Measurements from ENCODE around the gene TSACC. TPM values are rescaled to one million over a fixed set of nuclear protein-coding genes. Genes with fewer than 3 reads are reported as not detected.

Gene TSACC
- total RNA-seq, 1 experiment from 2014 or later: 1.8 TPM

GRCh38 chr1:156387870-156388173, 49.5 kb downstream of the TSACC start:
- no peak overlapping the region for H3K4me3 Mint-ChIP-seq (ENCODE audit: unreplicated experiment)
- H3K27me3 Mint-ChIP-seq (ENCODE audit: insufficient read depth, unreplicated experiment): no peaks in the 10 kb centered on the region
- intact Hi-C loops (cut with micrococcal nuclease): no loop called here
- H3K4me1 Mint-ChIP-seq (ENCODE audit: insufficient read depth, unreplicated experiment): peaks cover 11% of the 10 kb centered on the region
- TF ChIP-seq CTCF (IDR thresholded peaks at IDR 0.05; ENCODE audit: unreplicated experiment): no peak
- DNase-seq (ENCODE audit: unreplicated experiment): no peak
- no peaks in the 10 kb centered on the region for H3K36me3 Mint-ChIP-seq (ENCODE audit: insufficient read depth, unreplicated experiment)
- no peaks in the 10 kb centered on the region for H3K9me3 Mint-ChIP-seq (ENCODE audit: unreplicated experiment)
- ChIA-PET CTCF (interaction anchor here (2.9 to 10.9 kb wide), 8 partner anchors 13 to 221 kb away, joined by 29 to 452 read pairs (median 71); no protein-coding TSS in a partner anchor), POLR2A (no interaction called here)
- BruUV-seq (replicated peaks): no TSS peak
- H3K27ac Mint-ChIP-seq (ENCODE audit: low read depth, unreplicated experiment): no peak overlapping the region

GRCh38 chr1:156388174-156389137, 50.1 kb downstream of the TSACC start:
- ChIA-PET POLR2A (interaction anchor here (1.8 kb wide), 1 partner anchor 58 kb away, joined by 4 read pairs; no protein-coding TSS in a partner anchor), CTCF (interaction anchor here (0.5 to 10.9 kb wide), 5 partner anchors 13 to 410 kb away, joined by 3 to 452 read pairs (median 4); partner anchors contain the start of gene ARHGEF2)
- peaks cover 11% of the 10 kb centered on the region for H3K4me1 Mint-ChIP-seq (ENCODE audit: insufficient read depth, unreplicated experiment)
- no peak for TF ChIP-seq CTCF (IDR thresholded peaks at IDR 0.05; ENCODE audit: unreplicated experiment)
- H3K27me3 Mint-ChIP-seq (ENCODE audit: insufficient read depth, unreplicated experiment): no peaks in the 10 kb centered on the region
- intact Hi-C loops (cut with micrococcal nuclease): no loop called here
- no peak overlapping the region for H3K27ac Mint-ChIP-seq (ENCODE audit: low read depth, unreplicated experiment)
- no TSS peak for BruUV-seq (replicated peaks)
- no peaks in the 10 kb centered on the region for H3K9me3 Mint-ChIP-seq (ENCODE audit: unreplicated experiment)
- H3K4me3 Mint-ChIP-seq (ENCODE audit: unreplicated experiment): no peak overlapping the region
- H3K36me3 Mint-ChIP-seq (ENCODE audit: insufficient read depth, unreplicated experiment): no peaks in the 10 kb centered on the region
- no peak for DNase-seq (ENCODE audit: unreplicated experiment)

GRCh38 chr1:156389311-156389710, 51.0 kb downstream of the TSACC start:
- intact Hi-C loops (cut with micrococcal nuclease): no loop called here
- Mint-ChIP-seq H3K27me3 (ENCODE audit: insufficient read depth, unreplicated experiment) (no peaks in the 10 kb centered on the region), H3K9me3 (ENCODE audit: unreplicated experiment) (no peaks in the 10 kb centered on the region), H3K4me3 (ENCODE audit: unreplicated experiment) (no peak overlapping the region), H3K4me1 (ENCODE audit: insufficient read depth, unreplicated experiment) (peaks cover 11% of the 10 kb centered on the region), H3K27ac (ENCODE audit: low read depth, unreplicated experiment) (no peak overlapping the region), H3K36me3 (ENCODE audit: insufficient read depth, unreplicated experiment) (no peaks in the 10 kb centered on the region)
- no peak for TF ChIP-seq CTCF (IDR thresholded peaks at IDR 0.05; ENCODE audit: unreplicated experiment)
- ChIA-PET POLR2A (interaction anchor here (0.6 to 1.8 kb wide), 2 partner anchors 57 to 217 kb away, joined by 3 to 4 read pairs; no protein-coding TSS in a partner anchor), CTCF (interaction anchor here (0.6 to 10.9 kb wide), 6 partner anchors 13 to 289 kb away, joined by 3 to 452 read pairs (median 4); no protein-coding TSS in a partner anchor)
- BruUV-seq (replicated peaks): no TSS peak
- DNase-seq (ENCODE audit: unreplicated experiment): no peak

Measured in MCF 10A (cell line).